Measurements from ENCODE around the gene CD3G. TPM values are rescaled to one million over a fixed set of nuclear protein-coding genes. Genes with fewer than 3 reads are reported as not detected.

CD3G gene
- total and polyA plus RNA-seq, 2 of the 8 experiments (the other 6 are each of a cell fraction or from before 2014, with no cell fraction given) = not detected

GRCh38 chr11:118321386-118322082 lies 22.6 kb upstream of the CD3G start:
- Histone ChIP-seq H3K4me2 (ENCODE audit: insufficient read depth in 1 of 2, low read depth in 2 of 2, low read length in 2 of 2) (no peak overlapping the region), H2BK20ac (ENCODE audit: low read length) (no peak overlapping the region), H3K9ac (replicated peaks in 1 of 4; ENCODE audit: extremely low read depth in 1 of 4, low read depth in 3 of 4, low read length in 3 of 4) (no peak overlapping the region), H2BK120ac (replicated peaks; ENCODE audit: low read depth, low read length) (no peak overlapping the region), H2BK15ac (ENCODE audit: low read length) (no peak overlapping the region), H4K91ac (replicated peaks; ENCODE audit: insufficient read length, low read length) (no peak overlapping the region), H2BK12ac (ENCODE audit: low read depth, low read length) (no peak overlapping the region), H4K5ac (ENCODE audit: insufficient read length, low read depth, low read length) (no peak overlapping the region), H2AK5ac (ENCODE audit: low read depth, low read length) (no peak overlapping the region), H3K79me2 (ENCODE audit: control insufficient read depth in 1 of 2, insufficient read depth in 2 of 2, low read length in 2 of 2) (no peaks in the 10 kb centered on the region), H3K4ac (replicated peaks; ENCODE audit: insufficient read length, low read depth, low read length) (no peak overlapping the region), H2BK5ac (ENCODE audit: low read depth, low read length) (no peak overlapping the region), H3K56ac (replicated peaks; ENCODE audit: insufficient read length, low read depth, low read length) (no peak overlapping the region), H3K79me1 (ENCODE audit: low read depth, low read length) (no peaks in the 10 kb centered on the region), H4K20me1 (replicated peaks in 1 of 2; ENCODE audit: control insufficient read depth in 1 of 2, insufficient read depth in 2 of 2, low read length in 2 of 2) (no peaks in the 10 kb centered on the region), H3K23me2 (ENCODE audit: low read depth, low read length) (peaks cover under 1% of the 10 kb centered on the region; the same call in 1 of the 2 replicates), H3K23ac (ENCODE audit: insufficient read length) (no peak overlapping the region), H3K9me3 (ENCODE audit: insufficient read depth in 2 of 2, low read depth in 1 of 2, low read length in 1 of 2) (no peaks in the 10 kb centered on the region), H3K36me3 (ENCODE audit: control insufficient read depth in 2 of 4, insufficient read depth in 4 of 4, low read length in 3 of 4) (no peaks in the 10 kb centered on the region), H4K8ac (ENCODE audit: extremely low read depth, insufficient read depth, low read length) (no peak overlapping the region), H2AFZ (ENCODE audit: low read length) (no peak overlapping the region), H3K18ac (ENCODE audit: extremely low read depth, low read length) (no peak overlapping the region), H3K4me3 (ENCODE audit: extremely low read depth in 1 of 4, insufficient read depth in 2 of 4, low read depth in 3 of 4, low read length in 4 of 4) (no peak overlapping the region), H3K4me1 (replicated peaks in 1 of 4; ENCODE audit: control insufficient read depth in 3 of 4, insufficient read depth in 4 of 4, low read length in 3 of 4) (peaks cover 0 to 2% (median under 1%) of the 10 kb centered on the region in 4 experiments; a peak in 3 of 7 replicates), H3K27ac (ENCODE audit: low read depth, low read length) (no peak overlapping the region), H3K14ac (ENCODE audit: insufficient read length) (no peak overlapping the region), H3K27me3 (replicated peaks in 1 of 4; ENCODE audit: control insufficient read depth in 3 of 4, extremely low read depth in 1 of 4, insufficient read depth in 3 of 4, low read length in 3 of 4) (peaks cover 0 to 4% (median 0%) of the 10 kb centered on the region in 4 experiments; a peak in 2 of 7 replicates)
- 83% methylated on average over 5 of the region's 5 CpGs; no CpG with 5 or more reads in 1 of the 2 experiments for WGBS, 2 experiments (ENCODE audit: extremely low coverage in 1 of 2, insufficient coverage in 1 of 2, insufficient read length in 1 of 2, insufficient replicate concordance in 2 of 2, low coverage in 1 of 2, low lambda C conversion rate in 2 of 2, missing lambda C conversion rate in 1 of 2)
- DNase-seq (ENCODE audit: low read depth in 1 of 2, low spot score in 2 of 2) = no peak
- no peak for FAIRE-seq
- ChIA-PET POLR2A (ENCODE audit: partially characterized antibody) (no interaction called here), CTCF (ENCODE audit: partially characterized antibody) (no interaction called here)
- TF ChIP-seq BACH1 (IDR thresholded peaks at IDR 0.05; ENCODE audit: low read length) (no peak), ASH2L (IDR thresholded peaks at IDR 0.05; ENCODE audit: low read length) (no peak), GTF2F1 (IDR thresholded peaks at IDR 0.05; ENCODE audit: borderline replicate concordance, low read depth, low read length) (no peak), TAF7 (optimal IDR thresholded peaks at IDR 0.05; ENCODE audit: borderline replicate concordance, low read depth, low read length) (no peak), HDAC2 (IDR thresholded peaks at IDR 0.05; ENCODE audit: borderline replicate concordance in 1 of 2, low read depth in 2 of 2, low read length in 2 of 2) (no peak), USF2 (IDR thresholded peaks at IDR 0.05; ENCODE audit: low read length) (no peak), SP4 (IDR thresholded peaks at IDR 0.05; ENCODE audit: low read length) (no peak), POLR2AphosphoS5 (IDR thresholded peaks at IDR 0.05; ENCODE audit: low read depth, low read length) (no peak), TBP (IDR thresholded peaks at IDR 0.05; ENCODE audit: low read depth, low read length) (no peak), ATF3 (IDR thresholded peaks at IDR 0.05; ENCODE audit: insufficient read depth, low read depth, low read length) (no peak), FOSL1 (IDR thresholded peaks at IDR 0.05; ENCODE audit: insufficient read depth, low read depth, low read length) (no peak), CHD2 (IDR thresholded peaks at IDR 0.05; ENCODE audit: low read length) (no peak)
